IMR-90 (cell line): ENCODE measurements around the gene ZNF77. TPM values are rescaled to one million over a fixed set of nuclear protein-coding genes. Genes with fewer than 3 reads are reported as not detected.

Experiments used
- ATAC-seq: fragments of 200-7000 bp; cut with Tn5 transposase; 2 replicates; pipeline ENCODE4 v1.9.1; 2020; ENCODE audit warnings: low read depth, mild to moderate bottlenecking, moderate library complexity
- BruUV-seq: library from RNA; stranded (reverse); fragments of 400-500 nt; replicated peaks from 2 replicates; lab custom pipeline; 2021; lab: Mats Ljungman, UMichigan
- CTCF ChIA-PET: fragments of 300-600 bp; formaldehyde crosslinking; extraction: SDS; loops from one replicate; lab custom pipeline; 2021; ENCODE audit warnings: antibody characterized with exemption; lab: Yijun Ruan, JAX
- POLR2A ChIA-PET: fragments of 300-600 bp; sonication (Branson Sonifier 250); formaldehyde crosslinking; loops from one replicate; lab custom pipeline; 2022; ENCODE audit warnings: antibody characterized with exemption; ENCODE audit not compliant: unreplicated experiment; lab: Charles Lee
- DNase-seq: peaks from one replicate; pipeline ENCODE4 v3.0.0; 2013
- H2AFZ ChIP-seq: replicated peaks from 2 replicates; pipeline ENCODE3; 2013; ENCODE audit warnings: low read length, mild to moderate bottlenecking; ENCODE audit not compliant: poor library complexity
- H2AK5ac ChIP-seq: 2 replicates; pipeline ENCODE4 v1.6.1; 2013; ENCODE audit warnings: low read depth, low read length, inconsistent platforms
- H2AK9ac ChIP-seq: replicated peaks from 2 replicates; pipeline ENCODE3; 2013; ENCODE audit warnings: mild to moderate bottlenecking, low read depth, low read length, moderate library complexity; ENCODE audit not compliant: poor library complexity
- H2BK120ac ChIP-seq: 2 replicates; pipeline ENCODE4 v1.6.1; 2013; ENCODE audit warnings: low read depth, low read length, inconsistent platforms
- H2BK15ac ChIP-seq: 3 replicates; pipeline ENCODE4 v1.6.1; 2013; ENCODE audit warnings: low read depth, low read length, inconsistent platforms
- H2BK20ac ChIP-seq: 2 replicates; pipeline ENCODE4 v1.6.1; 2013; ENCODE audit warnings: low read depth, mild to moderate bottlenecking, inconsistent platforms, low read length, moderate library complexity
- H2BK5ac ChIP-seq: 2 replicates; pipeline ENCODE4 v1.6.1; 2013; ENCODE audit warnings: mild to moderate bottlenecking, low read depth, low read length, inconsistent platforms; ENCODE audit not compliant: poor library complexity, severe bottlenecking
- H3K14ac ChIP-seq: replicated peaks from 2 replicates; pipeline ENCODE4 v1.6.1; 2013; ENCODE audit warnings: low read depth, low read length, inconsistent platforms
- H3K18ac ChIP-seq: 2 replicates; pipeline ENCODE4 v1.6.1; 2013; ENCODE audit warnings: low read depth, low read length, control low read depth
- H3K23ac ChIP-seq: 2 replicates; pipeline ENCODE4 v1.6.1; 2013; ENCODE audit warnings: low read depth, low read length, inconsistent platforms
- H3K27ac ChIP-seq: 2 replicates; pipeline ENCODE4 v1.5.1; 2013; ENCODE audit warnings: mild to moderate bottlenecking, control low read depth, low read length; ENCODE audit not compliant: insufficient read depth
- H3K27me3 ChIP-seq: 2 replicates; pipeline ENCODE4 v1.6.1; 2013; ENCODE audit warnings: low read length; ENCODE audit not compliant: control insufficient read depth, insufficient read depth
- H3K36me3 ChIP-seq: 2 replicates; pipeline ENCODE4 v1.6.1; 2013; ENCODE audit warnings: low read length, mixed read lengths; ENCODE audit not compliant: control insufficient read depth, insufficient read depth
- H3K4ac ChIP-seq: 2 replicates; pipeline ENCODE4 v1.6.1; 2013; ENCODE audit warnings: low read depth, low read length, inconsistent platforms
- H3K4me1 ChIP-seq: 2 replicates; pipeline ENCODE4 v1.6.1; 2013; ENCODE audit warnings: low read length, mixed read lengths; ENCODE audit not compliant: control insufficient read depth, insufficient read depth
- H3K4me2 ChIP-seq: 2 replicates; pipeline ENCODE4 v1.6.1; 2013; ENCODE audit warnings: low read depth, mild to moderate bottlenecking, control low read depth, low read length, moderate library complexity
- H3K4me3 ChIP-seq: 2 replicates; pipeline ENCODE4 v1.5.1; 2013; ENCODE audit warnings: low read depth, mild to moderate bottlenecking, control low read depth, low read length, moderate library complexity; ENCODE audit not compliant: insufficient read depth
- H3K56ac ChIP-seq: 2 replicates; pipeline ENCODE4 v1.6.1; 2013; ENCODE audit warnings: low read length, inconsistent platforms; ENCODE audit not compliant: insufficient read depth; ENCODE audit errors: extremely low read depth
- H3K79me1 ChIP-seq, 2 experiments: 2 replicates each; pipeline ENCODE4 v1.6.1; 2013; ENCODE audit warnings: low read length in 2 of 2, inconsistent platforms in 1 of 2, low read depth in 1 of 2
- H3K9ac ChIP-seq: 2 replicates; pipeline ENCODE4 v1.6.1; 2013; ENCODE audit warnings: low read depth, low read length, control low read depth
- H3K9me1 ChIP-seq: 2 replicates; pipeline ENCODE4 v1.6.1; 2013; ENCODE audit warnings: low read length, inconsistent platforms; ENCODE audit not compliant: insufficient read depth
- H3K9me3 ChIP-seq: 2 replicates; pipeline ENCODE4 v1.6.1; 2013; ENCODE audit warnings: low read length; ENCODE audit not compliant: control insufficient read depth, insufficient read depth
- H4K20me1 ChIP-seq: 2 replicates; pipeline ENCODE4 v1.6.1; 2013; ENCODE audit warnings: low read length, inconsistent platforms; ENCODE audit not compliant: insufficient read depth
- H4K5ac ChIP-seq: 2 replicates; pipeline ENCODE4 v1.6.1; 2013; ENCODE audit warnings: mild to moderate bottlenecking, low read depth, low read length, control low read depth
- H4K8ac ChIP-seq, 2 experiments: 2 replicates each; pipeline ENCODE4 v1.6.1; 2013; ENCODE audit warnings: low read depth in 2 of 2, low read length in 2 of 2, control low read depth in 1 of 2, inconsistent platforms in 1 of 2
- H4K91ac ChIP-seq: 2 replicates; pipeline ENCODE4 v1.6.1; 2013; ENCODE audit warnings: low read depth, low read length, inconsistent platforms; ENCODE audit not compliant: insufficient read depth
- BHLHE40 ChIP-seq: fragments of 150-350 bp; IDR thresholded peaks from 2 replicates; pipeline ENCODE4 v1.6.1; 2016; ENCODE audit warnings: mild to moderate bottlenecking, low read depth, low read length
- CEBPB ChIP-seq: IDR thresholded peaks from 2 replicates; pipeline ENCODE4 v1.6.1; 2012; ENCODE audit warnings: low read depth, low read length, improper control_type of control experiment
- CHD1 ChIP-seq: IDR thresholded peaks from 2 replicates; pipeline ENCODE4 v1.6.1; 2012; ENCODE audit warnings: low read depth, low read length, improper control_type of control experiment
- FOS ChIP-seq: fragments of 150-350 bp; IDR thresholded peaks from 2 replicates; pipeline ENCODE4 v1.6.1; 2016; ENCODE audit warnings: low read depth, low read length
- MAZ ChIP-seq: IDR thresholded peaks from 2 replicates; pipeline ENCODE4 v1.6.1; 2012; ENCODE audit warnings: low read depth, mild to moderate bottlenecking, low read length, improper control_type of control experiment, moderate library complexity, borderline replicate concordance
- MXI1 ChIP-seq: IDR thresholded peaks from 2 replicates; pipeline ENCODE4 v1.6.1; 2012; ENCODE audit warnings: low read depth, mild to moderate bottlenecking, low read length, moderate library complexity, borderline replicate concordance
- NFE2L2 ChIP-seq: fragments of 150-350 bp; IDR thresholded peaks from 2 replicates; pipeline ENCODE4 v1.6.1; 2016; ENCODE audit warnings: low read depth, mild to moderate bottlenecking, low read length
- POLR2A ChIP-seq: IDR thresholded peaks from 2 replicates; pipeline ENCODE4 v1.6.1; 2012; ENCODE audit warnings: mild to moderate bottlenecking, low read depth, low read length
- RCOR1 ChIP-seq: IDR thresholded peaks from 2 replicates; pipeline ENCODE4 v1.6.1; 2012; ENCODE audit warnings: mild to moderate bottlenecking, low read length, improper control_type of control experiment; ENCODE audit not compliant: insufficient replicate concordance
- SMC3 ChIP-seq: fragments of 150-350 bp; IDR thresholded peaks from 2 replicates; pipeline ENCODE4 v1.6.1; 2016; ENCODE audit warnings: low read depth, mild to moderate bottlenecking, antibody characterized with exemption, low read length, moderate library complexity
- WGBS, 2 experiments: methylation state at CpG; one replicate each; pipeline versions ENCODE4 v1.1.5 to v1.1.7; 2013; ENCODE audit warnings: missing lambda C conversion rate in 2 of 2; ENCODE audit not compliant: insufficient read length in 1 of 2; ENCODE audit errors: extremely low coverage in 2 of 2; 5-methylcytosine and 5-hydroxymethylcytosine counted together
- dilution Hi-C: fragments of 300-500 bp; cut with HindIII; formaldehyde crosslinking; loops from one replicate; pipeline ENCODE4 v1.14.3; 2018; ENCODE audit warnings: low sequenced_read_pairs; ENCODE audit not compliant: unreplicated experiment
- in situ Hi-C: fragments of 300-500 bp; cut with MboI; formaldehyde crosslinking; loops from 3 replicates; pipeline ENCODE4 v1.14.3; 2019; ENCODE audit warnings: low sequenced_read_pairs, inconsistent platforms, mixed read lengths
- intact Hi-C: fragments of 100-400 bp; cut with micrococcal nuclease; formaldehyde crosslinking; loops from 2 replicates; pipeline ENCODE4 v1.10.0; 2022
- polyA plus RNA-seq, 3 experiments: library from polyadenylated mRNA; depleted of rRNA; stranded (reverse); fragments of >200 nt; gene quantifications; 2 replicates each; pipeline ENCODE4 v1.2.3, GENCODE V29; 2012; ENCODE audit warnings: low replicate concordance in 1 of 3
- total RNA-seq: library from RNA; depleted of rRNA; stranded (reverse); fragments of >200 nt; gene quantifications from 2 replicates; pipeline ENCODE4 v1.2.3, GENCODE V29; 2012
- TF ChIP-seq, protein P1 (sequence below): fragments of 150-350 bp; IDR thresholded peaks from 2 replicates; pipeline ENCODE4 v1.6.1; 2017; ENCODE audit warnings: mild to moderate bottlenecking, antibody characterized with exemption, low read length, low read depth
- TF ChIP-seq, protein P2 (sequence below): fragments of 150-350 bp; IDR thresholded peaks from 2 replicates; pipeline ENCODE4 v1.6.1; 2016; ENCODE audit warnings: low read depth, mild to moderate bottlenecking, low read length, moderate library complexity, borderline replicate concordance

The ZNF77 gene
- total and polyA plus RNA-seq, 2 of the 4 experiments (the other 2 are of a cell fraction), result 3.6 to 6.5 TPM

DNA sequence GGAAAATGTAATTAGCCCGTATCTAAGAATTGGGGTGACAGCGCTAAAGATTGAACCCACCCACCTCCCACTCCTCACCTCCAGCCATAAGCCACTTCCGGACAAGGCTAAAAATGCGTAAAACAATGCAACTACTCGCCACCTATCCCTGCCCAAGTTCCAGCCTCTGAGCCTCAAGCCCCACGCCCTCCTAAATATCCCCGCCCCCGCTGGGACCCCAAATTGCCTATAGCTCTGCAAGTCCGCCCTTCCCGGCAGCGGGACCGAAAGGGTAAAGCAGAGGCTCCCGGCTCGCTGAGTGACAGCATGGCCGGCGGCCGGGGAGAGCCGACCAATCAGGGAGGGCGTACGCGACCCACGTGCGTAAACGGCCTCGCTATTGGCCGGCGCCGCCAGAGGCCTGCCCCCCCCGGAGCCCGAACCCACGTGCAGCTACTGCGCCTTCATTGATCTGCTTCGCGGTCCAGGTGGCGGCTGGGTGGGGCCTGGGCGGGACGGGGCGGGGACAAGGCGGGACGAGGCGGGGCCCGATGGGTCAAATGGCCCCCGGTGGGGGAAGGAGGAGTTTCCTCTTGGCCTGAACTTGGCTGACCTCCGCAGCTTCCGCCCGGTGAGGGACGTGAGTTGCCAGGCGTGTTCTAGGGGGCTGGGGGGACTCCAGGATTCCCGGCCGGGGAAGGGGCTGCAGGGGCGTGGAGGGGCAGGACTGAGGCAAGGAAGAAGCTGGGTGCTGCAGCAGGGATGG is 32.4 kb upstream of the ZNF77 start, which contains the start of gene TLE6:
TLE6 (plus strand) TSS at position 564 of the 745 bp plus-strand sequence. CDS start 670 bp downstream, outside the sequence.
- intact Hi-C loops, result loop anchor here (2.0 kb wide), 1 partner anchor 58 kb away; no protein-coding TSS in a partner anchor

More for the DNA sequence above, 32.4 kb upstream of the ZNF77 start, which contains the start of gene TLE6:
- Histone ChIP-seq H2AK9ac (peak within 1 kb of the TSS; percentile 78), H3K23ac (peak within 1 kb of the TSS; percentile 23), H3K4me1 (peaks cover 6% of the 10 kb centered on the region), H2BK5ac (no peak within 1 kb of the TSS), H2BK20ac (0 out of 2 replicates have a peak within 1 kb of the TSS, but pooled peaks have one; percentile 5), H4K5ac (no peak within 1 kb of the TSS), H3K4ac (no peak within 1 kb of the TSS; the same call in 1 of the 2 replicates), H3K9ac (peak within 1 kb of the TSS; percentile 39; the same call in 1 of the 2 replicates), H3K18ac (peak within 1 kb of the TSS; percentile 21; the same call in 1 of the 2 replicates), H2AFZ (peak within 1 kb of the TSS; percentile 99), H4K20me1 (no peaks in the 10 kb centered on the region), H4K91ac (no peak within 1 kb of the TSS; the same call in 1 of the 2 replicates), H3K9me1 (0 out of 2 replicates have a peak, but pooled peaks cover 6% of the 10 kb centered on the region), H3K27me3 (no peaks in the 10 kb centered on the region), H3K36me3 (no peaks in the 10 kb centered on the region), H3K56ac (no peak within 1 kb of the TSS), H3K4me3 (peak within 1 kb of the TSS; percentile 72), H3K79me1 (no peaks in the 10 kb centered on the region), H2AK5ac (no peak within 1 kb of the TSS; the same call in 1 of the 2 replicates), H2BK15ac (no peak within 1 kb of the TSS), H3K27ac (no peak within 1 kb of the TSS), H3K4me2 (peak within 1 kb of the TSS; percentile 97), H4K8ac (peak within 1 kb of the TSS; percentile 0 to 80; a peak in 2 of 4 replicates), H3K14ac (peak within 1 kb of the TSS; percentile 81; the same call in 1 of the 2 replicates), H2BK120ac (0 out of 2 replicates have a peak within 1 kb of the TSS, but pooled peaks have one; percentile 8), H3K9me3 (no peaks in the 10 kb centered on the region)
- POLR2A ChIA-PET, result interaction anchor here (0.6 kb wide), 1 partner anchor 77 kb away, joined by 3 read pairs; no protein-coding TSS in a partner anchor
- TF ChIP-seq SMC3, result no peak
- TF ChIP-seq POLR2A, result no peak
- peak; percentile 79; the same call in 1 of the 2 replicates for TF ChIP-seq BHLHE40
- TF ChIP-seq, protein P1, sequence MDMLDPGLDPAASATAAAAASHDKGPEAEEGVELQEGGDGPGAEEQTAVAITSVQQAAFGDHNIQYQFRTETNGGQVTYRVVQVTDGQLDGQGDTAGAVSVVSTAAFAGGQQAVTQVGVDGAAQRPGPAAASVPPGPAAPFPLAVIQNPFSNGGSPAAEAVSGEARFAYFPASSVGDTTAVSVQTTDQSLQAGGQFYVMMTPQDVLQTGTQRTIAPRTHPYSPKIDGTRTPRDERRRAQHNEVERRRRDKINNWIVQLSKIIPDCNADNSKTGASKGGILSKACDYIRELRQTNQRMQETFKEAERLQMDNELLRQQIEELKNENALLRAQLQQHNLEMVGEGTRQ, result peak; percentile 95
- TF ChIP-seq NFE2L2, result no peak
- TF ChIP-seq, protein P2, sequence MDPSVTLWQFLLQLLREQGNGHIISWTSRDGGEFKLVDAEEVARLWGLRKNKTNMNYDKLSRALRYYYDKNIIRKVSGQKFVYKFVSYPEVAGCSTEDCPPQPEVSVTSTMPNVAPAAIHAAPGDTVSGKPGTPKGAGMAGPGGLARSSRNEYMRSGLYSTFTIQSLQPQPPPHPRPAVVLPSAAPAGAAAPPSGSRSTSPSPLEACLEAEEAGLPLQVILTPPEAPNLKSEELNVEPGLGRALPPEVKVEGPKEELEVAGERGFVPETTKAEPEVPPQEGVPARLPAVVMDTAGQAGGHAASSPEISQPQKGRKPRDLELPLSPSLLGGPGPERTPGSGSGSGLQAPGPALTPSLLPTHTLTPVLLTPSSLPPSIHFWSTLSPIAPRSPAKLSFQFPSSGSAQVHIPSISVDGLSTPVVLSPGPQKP, result no peak
- TF ChIP-seq RCOR1, result no peak
- TF ChIP-seq CHD1, result no peak
- TF ChIP-seq MAZ, result peak; percentile 89; the same call in 1 of the 2 replicates
- peak; percentile 52; the same call in 1 of the 2 replicates for TF ChIP-seq FOS
- TF ChIP-seq MXI1, result 0 out of 2 replicates have a peak, but pooled peaks have one; percentile 54
- no peak for TF ChIP-seq CEBPB
- peak; percentile 100 for ATAC-seq
- dilution Hi-C loops (no loop called here), in situ Hi-C loops (no loop called here)
- peak; percentile 84 for DNase-seq
- WGBS, 2 experiments, result 1% methylated on average over 21 of the region's 51 CpGs; no CpG with 5 or more reads in 1 of the 2 experiments
- BruUV-seq, result no TSS peak
- CTCF ChIA-PET, result no interaction called here
